GM21737 (cell line): ENCODE results near the gene RALGPS1.

Experiments
- ATAC-seq: cut with Tn5 transposase; IDR thresholded peaks from one replicate; pipeline ENCODE4 v1.9.1; 2021; ENCODE audit warnings: mild to moderate bottlenecking, moderate library complexity; ENCODE audit not compliant: unreplicated experiment

The RALGPS1 gene

GRCh38 chr9:126914458-126915280 is at the start of gene RALGPS1:
RALGPS1 (plus strand) TSS chr9:126914782; CDS start chr9:126962290, 47,508 bp downstream.
- peak; percentile 97 for ATAC-seq

GRCh38 chr9:126869368-126869767 is 45.2 kb upstream of the RALGPS1 start:
- no peak for ATAC-seq

- no peak for ATAC-seq
Measured at GRCh38 chr9:126872516-126872915, 42.1 kb upstream of the RALGPS1 start.

GRCh38 chr9:126874546-126875314 is 39.9 kb upstream of the RALGPS1 start:
- ATAC-seq, result no peak

GRCh38 chr9:126875756-126876510 is 38.6 kb upstream of the RALGPS1 start:
- ATAC-seq, result no peak

GRCh38 chr9:126876531-126876930 is 38.1 kb upstream of the RALGPS1 start:
- no peak for ATAC-seq

- ATAC-seq, result no peak
Measured at GRCh38 chr9:126877418-126877817, 37.2 kb upstream of the RALGPS1 start.

- no peak for ATAC-seq
Measured at GRCh38 chr9:126879288-126879687, 35.3 kb upstream of the RALGPS1 start.

- ATAC-seq, result no peak
Measured at GRCh38 chr9:126880226-126880946, 34.2 kb upstream of the RALGPS1 start.

- ATAC-seq, result no peak
Measured at GRCh38 chr9:126880947-126881332, 33.6 kb upstream of the RALGPS1 start.

GRCh38 chr9:126882746-126883145 is 31.8 kb upstream of the RALGPS1 start:
- ATAC-seq, result no peak

- ATAC-seq, result no peak
Measured at GRCh38 chr9:126883636-126884035, 30.9 kb upstream of the RALGPS1 start.

- no peak for ATAC-seq
Measured at GRCh38 chr9:126885131-126885641, 29.4 kb upstream of the RALGPS1 start.

GRCh38 chr9:126886034-126886822 is 28.4 kb upstream of the RALGPS1 start:
- ATAC-seq, result no peak

- no peak for ATAC-seq
Measured at GRCh38 chr9:126886897-126887296, 27.7 kb upstream of the RALGPS1 start.

- no peak for ATAC-seq
Measured at GRCh38 chr9:126891676-126892075, 22.9 kb upstream of the RALGPS1 start.

- no peak for ATAC-seq
Measured at GRCh38 chr9:126893079-126893478, 21.5 kb upstream of the RALGPS1 start.

- no peak for ATAC-seq
Measured at GRCh38 chr9:126894052-126894603, 20.5 kb upstream of the RALGPS1 start.

GRCh38 chr9:126902210-126902609 is 12.4 kb upstream of the RALGPS1 start:
- ATAC-seq, result no peak
